Liver (tissue), 9 donors: ENCODE results near the gene FFAR1. TPM values are rescaled to one million over a fixed set of nuclear protein-coding genes. Genes with fewer than 3 reads are reported as not detected.

Experiments
- DNase-seq: peaks from one replicate; pipeline ENCODE4 v3.0.0-alpha.2; 2017; ENCODE audit warnings: low spot score
- H3K27ac ChIP-seq, 2 donors: one replicate each; pipeline ENCODE4 v1.7.0; 2013; ENCODE audit warnings: inconsistent platforms in 2 of 2, low read length in 2 of 2, control low read depth in 1 of 2, low read depth in 1 of 2, mild to moderate bottlenecking in 1 of 2
- H3K27me3 ChIP-seq, 4 donors: one replicate each; pipeline versions ENCODE4 v1.6.1 to v1.7.0; 2013; ENCODE audit warnings: low read length in 3 of 4, inconsistent platforms in 1 of 4, mild to moderate bottlenecking in 1 of 4, moderate library complexity in 1 of 4; ENCODE audit not compliant: control insufficient read depth in 4 of 4, insufficient read depth in 4 of 4
- H3K36me3 ChIP-seq, 4 donors: one replicate each; pipeline versions ENCODE4 v1.6.1 to v1.7.0; 2013; ENCODE audit warnings: low read length in 3 of 4, mild to moderate bottlenecking in 3 of 4, low read depth in 1 of 4, moderate library complexity in 1 of 4; ENCODE audit not compliant: control insufficient read depth in 4 of 4, insufficient read depth in 3 of 4
- H3K4me1 ChIP-seq, 4 donors: one replicate each; pipeline versions ENCODE4 v1.6.1 to v1.7.0; 2013; ENCODE audit warnings: low read length in 3 of 4, mild to moderate bottlenecking in 3 of 4, moderate library complexity in 1 of 4; ENCODE audit not compliant: control insufficient read depth in 4 of 4, insufficient read depth in 4 of 4
- H3K4me3 ChIP-seq, 3 donors: one replicate each; pipeline versions ENCODE4 v1.6.1 to v1.7.0; 2013; ENCODE audit warnings: low read length in 3 of 3, control low read depth in 1 of 3, low read depth in 1 of 3, mild to moderate bottlenecking in 1 of 3
- H3K9ac ChIP-seq, 2 donors: one replicate each; pipeline ENCODE4 v1.7.0; 2013; ENCODE audit warnings: low read length in 2 of 2, mild to moderate bottlenecking in 2 of 2, moderate library complexity in 2 of 2, control low read depth in 1 of 2, low read depth in 1 of 2
- H3K9me3 ChIP-seq, 4 donors: one replicate each; pipeline versions ENCODE4 v1.6.1 to v1.7.0; 2013; ENCODE audit warnings: low read length in 3 of 4; ENCODE audit not compliant: control insufficient read depth in 4 of 4
- ATF3 ChIP-seq: IDR thresholded peaks from 2 replicates; pipeline ENCODE4 v1.6.1; 2016; ENCODE audit warnings: antibody characterized with exemption
- EGR1 ChIP-seq, 2 donors: IDR thresholded peaks; 2 replicates each; pipeline ENCODE4 v1.6.1; 2016 to 2018; ENCODE audit warnings: antibody characterized with exemption in 2 of 2, low read depth in 2 of 2
- FOXA1 ChIP-seq: IDR thresholded peaks from 2 replicates; pipeline ENCODE4 v1.6.1; 2016; ENCODE audit warnings: antibody characterized with exemption
- FOXA2 ChIP-seq: IDR thresholded peaks from 2 replicates; pipeline ENCODE4 v1.6.1; 2016; ENCODE audit warnings: antibody characterized with exemption
- GABPA ChIP-seq, 2 donors: IDR thresholded peaks in 1 of 2; conservative IDR thresholded peaks in 1 of 2; 2 replicates each; pipeline ENCODE4 v1.6.1; 2016; ENCODE audit warnings: antibody characterized with exemption in 2 of 2, mild to moderate bottlenecking in 1 of 2, moderate library complexity in 1 of 2
- HNF4A ChIP-seq, 2 donors: conservative IDR thresholded peaks; 2 replicates each; pipeline ENCODE4 v1.6.1; 2016; ENCODE audit warnings: antibody characterized with exemption in 2 of 2, mild to moderate bottlenecking in 2 of 2
- HNF4G ChIP-seq: IDR thresholded peaks from 2 replicates; pipeline ENCODE4 v1.6.1; 2016; ENCODE audit warnings: antibody characterized with exemption
- JUND ChIP-seq, 2 donors: IDR thresholded peaks; 2 replicates each; pipeline ENCODE4 v1.6.1; 2016; ENCODE audit warnings: antibody characterized with exemption in 2 of 2
- NR2F2 ChIP-seq: IDR thresholded peaks from 2 replicates; pipeline ENCODE4 v1.6.1; 2016; ENCODE audit warnings: antibody characterized with exemption
- RAD21 ChIP-seq, 2 donors: IDR thresholded peaks; 2 replicates each; pipeline ENCODE4 v1.6.1; 2016; ENCODE audit warnings: antibody characterized with exemption in 2 of 2, mild to moderate bottlenecking in 2 of 2
- RXRA ChIP-seq, 2 donors: IDR thresholded peaks; 2 replicates each; pipeline ENCODE4 v1.6.1; 2017 to 2018; ENCODE audit warnings: antibody characterized with exemption in 2 of 2, mild to moderate bottlenecking in 1 of 2
- SP1 ChIP-seq: IDR thresholded peaks from 2 replicates; pipeline ENCODE4 v1.6.1; 2018; ENCODE audit warnings: antibody characterized with exemption, mild to moderate bottlenecking
- TAF1 ChIP-seq: conservative IDR thresholded peaks from 2 replicates; pipeline ENCODE4 v1.6.1; 2016; ENCODE audit warnings: antibody characterized with exemption, mild to moderate bottlenecking
- YY1 ChIP-seq: IDR thresholded peaks from 2 replicates; pipeline ENCODE4 v1.6.1; 2016; ENCODE audit warnings: antibody characterized with exemption, mild to moderate bottlenecking
- ZBTB33 ChIP-seq: IDR thresholded peaks from 2 replicates; pipeline ENCODE4 v1.6.1; 2016; ENCODE audit warnings: antibody characterized with exemption
- WGBS: extraction: QIAGEN DNeasy Blood & Tissue Kit; methylation state at CpG from one replicate; pipeline ENCODE4 v1.1.7; 2013; 5-methylcytosine and 5-hydroxymethylcytosine counted together
- polyA plus RNA-seq, 2 donors: library from polyadenylated mRNA; stranded (reverse) in 1 of 2; unstranded in 1 of 2; fragments of 200-250 nt in 1 of 2; fragments of >200 nt in 1 of 2; fragmentation: Nextera tagmentation in 1 of 2; extraction: Ambion mirVana in 1 of 2; gene quantifications; one replicate each; pipeline versions ENCODE4 v1.2.1 to v1.2.3, GENCODE V29; 2013 to 2015
- total RNA-seq, 2 donors: library from RNA; depleted of rRNA; stranded (reverse); fragments of >200 nt; gene quantifications; one replicate each; pipeline ENCODE4 v1.2.3, GENCODE V29; 2014
- TF ChIP-seq, protein P1 (sequence below): fragments of 150-350 bp; IDR thresholded peaks from 2 replicates; pipeline ENCODE4 v1.5.1; 2017; ENCODE audit warnings: improper control_type of control experiment, low read depth, low read length; ENCODE audit not compliant: missing input control
- TF ChIP-seq, protein P2 (sequence below): IDR thresholded peaks from 2 replicates; pipeline ENCODE4 v1.6.1; 2016; ENCODE audit warnings: antibody characterized with exemption
- TF ChIP-seq, protein P3 (sequence below): IDR thresholded peaks from 2 replicates; pipeline ENCODE4 v1.6.1; 2016; ENCODE audit warnings: antibody characterized with exemption, mild to moderate bottlenecking
- donor health status: healthy.
- donor health status: healthy.
- donor health status: healthy.
- donor health status: healthy.
- donor health status: healthy.

The FFAR1 gene
- total and polyA plus RNA-seq, 4 donors = not detected

DNA sequence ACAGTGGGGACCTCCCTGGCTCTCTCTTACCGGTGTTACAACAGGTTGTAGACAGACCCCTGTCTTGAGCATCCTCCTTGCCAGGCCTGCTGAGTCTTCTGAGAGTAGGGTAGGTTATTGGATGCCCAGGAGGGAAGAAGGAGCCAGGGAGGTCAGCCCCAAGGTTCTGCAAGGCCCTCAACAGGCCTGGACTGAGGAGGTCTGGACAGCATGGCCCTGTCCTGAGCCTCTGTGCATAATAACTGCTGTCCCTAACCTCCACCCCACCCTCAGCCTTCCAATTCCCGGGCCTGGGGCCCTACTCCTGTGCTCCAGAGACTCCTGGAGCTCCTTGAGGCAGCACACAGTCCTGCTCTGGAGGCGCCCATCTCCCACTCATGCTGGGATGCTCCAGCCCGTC lies 18.4 kb upstream of the FFAR1 start:
- TF ChIP-seq EGR1 (IDR thresholded peaks at IDR 0.05; ENCODE audit: low read depth in 2 of 2) = no peak
- no peak for TF ChIP-seq ATF3
- TF ChIP-seq HNF4G = no peak
- TF ChIP-seq RAD21 (IDR thresholded peaks at IDR 0.05) = no peak
- TF ChIP-seq TAF1 = no peak
- TF ChIP-seq, protein P1, sequence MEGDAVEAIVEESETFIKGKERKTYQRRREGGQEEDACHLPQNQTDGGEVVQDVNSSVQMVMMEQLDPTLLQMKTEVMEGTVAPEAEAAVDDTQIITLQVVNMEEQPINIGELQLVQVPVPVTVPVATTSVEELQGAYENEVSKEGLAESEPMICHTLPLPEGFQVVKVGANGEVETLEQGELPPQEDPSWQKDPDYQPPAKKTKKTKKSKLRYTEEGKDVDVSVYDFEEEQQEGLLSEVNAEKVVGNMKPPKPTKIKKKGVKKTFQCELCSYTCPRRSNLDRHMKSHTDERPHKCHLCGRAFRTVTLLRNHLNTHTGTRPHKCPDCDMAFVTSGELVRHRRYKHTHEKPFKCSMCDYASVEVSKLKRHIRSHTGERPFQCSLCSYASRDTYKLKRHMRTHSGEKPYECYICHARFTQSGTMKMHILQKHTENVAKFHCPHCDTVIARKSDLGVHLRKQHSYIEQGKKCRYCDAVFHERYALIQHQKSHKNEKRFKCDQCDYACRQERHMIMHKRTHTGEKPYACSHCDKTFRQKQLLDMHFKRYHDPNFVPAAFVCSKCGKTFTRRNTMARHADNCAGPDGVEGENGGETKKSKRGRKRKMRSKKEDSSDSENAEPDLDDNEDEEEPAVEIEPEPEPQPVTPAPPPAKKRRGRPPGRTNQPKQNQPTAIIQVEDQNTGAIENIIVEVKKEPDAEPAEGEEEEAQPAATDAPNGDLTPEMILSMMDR = no peak
- TF ChIP-seq ZBTB33 = no peak
- no peak for TF ChIP-seq HNF4A (conservative IDR thresholded peaks at IDR 0.05)
- TF ChIP-seq JUND (IDR thresholded peaks at IDR 0.05) = no peak
- no peak for TF ChIP-seq SP1
- no peak for TF ChIP-seq FOXA2
- no peak for TF ChIP-seq GABPA (IDR thresholded peaks at IDR 0.05 in 1 of 2, conservative IDR thresholded peaks at IDR 0.05 in 1 of 2)
- no peak for TF ChIP-seq NR2F2
- TF ChIP-seq, protein P2, sequence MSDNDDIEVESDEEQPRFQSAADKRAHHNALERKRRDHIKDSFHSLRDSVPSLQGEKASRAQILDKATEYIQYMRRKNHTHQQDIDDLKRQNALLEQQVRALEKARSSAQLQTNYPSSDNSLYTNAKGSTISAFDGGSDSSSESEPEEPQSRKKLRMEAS = no peak
- TF ChIP-seq, protein P3, sequence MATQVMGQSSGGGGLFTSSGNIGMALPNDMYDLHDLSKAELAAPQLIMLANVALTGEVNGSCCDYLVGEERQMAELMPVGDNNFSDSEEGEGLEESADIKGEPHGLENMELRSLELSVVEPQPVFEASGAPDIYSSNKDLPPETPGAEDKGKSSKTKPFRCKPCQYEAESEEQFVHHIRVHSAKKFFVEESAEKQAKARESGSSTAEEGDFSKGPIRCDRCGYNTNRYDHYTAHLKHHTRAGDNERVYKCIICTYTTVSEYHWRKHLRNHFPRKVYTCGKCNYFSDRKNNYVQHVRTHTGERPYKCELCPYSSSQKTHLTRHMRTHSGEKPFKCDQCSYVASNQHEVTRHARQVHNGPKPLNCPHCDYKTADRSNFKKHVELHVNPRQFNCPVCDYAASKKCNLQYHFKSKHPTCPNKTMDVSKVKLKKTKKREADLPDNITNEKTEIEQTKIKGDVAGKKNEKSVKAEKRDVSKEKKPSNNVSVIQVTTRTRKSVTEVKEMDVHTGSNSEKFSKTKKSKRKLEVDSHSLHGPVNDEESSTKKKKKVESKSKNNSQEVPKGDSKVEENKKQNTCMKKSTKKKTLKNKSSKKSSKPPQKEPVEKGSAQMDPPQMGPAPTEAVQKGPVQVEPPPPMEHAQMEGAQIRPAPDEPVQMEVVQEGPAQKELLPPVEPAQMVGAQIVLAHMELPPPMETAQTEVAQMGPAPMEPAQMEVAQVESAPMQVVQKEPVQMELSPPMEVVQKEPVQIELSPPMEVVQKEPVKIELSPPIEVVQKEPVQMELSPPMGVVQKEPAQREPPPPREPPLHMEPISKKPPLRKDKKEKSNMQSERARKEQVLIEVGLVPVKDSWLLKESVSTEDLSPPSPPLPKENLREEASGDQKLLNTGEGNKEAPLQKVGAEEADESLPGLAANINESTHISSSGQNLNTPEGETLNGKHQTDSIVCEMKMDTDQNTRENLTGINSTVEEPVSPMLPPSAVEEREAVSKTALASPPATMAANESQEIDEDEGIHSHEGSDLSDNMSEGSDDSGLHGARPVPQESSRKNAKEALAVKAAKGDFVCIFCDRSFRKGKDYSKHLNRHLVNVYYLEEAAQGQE = no peak
- no peak for TF ChIP-seq YY1
- no peak for TF ChIP-seq RXRA (IDR thresholded peaks at IDR 0.05)
- no peak for TF ChIP-seq FOXA1
- WGBS = 89% methylated on average over 4 of the region's 4 CpGs
- H3K36me3 ChIP-seq = no peaks in the 10 kb centered on the region
- no peak overlapping the region for H3K27ac ChIP-seq
- DNase-seq = no peak
- no peaks in the 10 kb centered on the region for H3K9me3 ChIP-seq
- H3K4me3 ChIP-seq = no peak overlapping the region
- H3K9ac ChIP-seq = no peak overlapping the region
- no peaks in the 10 kb centered on the region for H3K4me1 ChIP-seq
- no peaks in the 10 kb centered on the region for H3K27me3 ChIP-seq
